ENCODE measurements around the gene HDHD2.

GRCh38 chr18:47151439-47151838 lies 1.1 kb upstream of the HDHD2 start:
- TF ChIP-seq CTCF (IDR thresholded peaks at IDR 0.05) (no peak), POLR2A (IDR thresholded peaks at IDR 0.05) (no peak)
